ENCODE measurements around the gene RBMS3. TPM values are rescaled to one million over a fixed set of nuclear protein-coding genes. Genes with fewer than 3 reads are reported as not detected.

RBMS3 gene
- total RNA-seq, 1 experiment from 2014 or later, result 74.2 TPM

GRCh38 chr3:29777869-29778268, 497.0 kb downstream of the RBMS3 start:
- Mint-ChIP-seq H3K4me1 (ENCODE audit: insufficient read depth, unreplicated experiment) (no peaks in the 10 kb centered on the region), H3K27ac (ENCODE audit: low read depth, unreplicated experiment) (peak overlapping the region; percentile 66), H3K36me3 (ENCODE audit: insufficient read depth, unreplicated experiment) (peaks cover 6% of the 10 kb centered on the region), H3K27me3 (ENCODE audit: insufficient read depth, unreplicated experiment) (no peaks in the 10 kb centered on the region), H3K9me3 (ENCODE audit: unreplicated experiment) (no peaks in the 10 kb centered on the region), H3K4me3 (ENCODE audit: unreplicated experiment) (no peak overlapping the region)
- TF ChIP-seq CTCF (IDR thresholded peaks at IDR 0.05; ENCODE audit: unreplicated experiment), result no peak
- POLR2A ChIA-PET, result no interaction called here
- no peak for DNase-seq (ENCODE audit: unreplicated experiment)
- CTCF ChIA-PET, result no interaction called here
- BruUV-seq (replicated peaks), result no TSS peak
- intact Hi-C loops (cut with micrococcal nuclease), result no loop called here

- no peaks in the 10 kb centered on the region for H3K27me3 Mint-ChIP-seq (ENCODE audit: insufficient read depth, unreplicated experiment)
- DNase-seq (ENCODE audit: unreplicated experiment), result no peak
- ChIA-PET CTCF (interaction anchor here (1.1 kb wide), 1 partner anchor 874 kb away, joined by 3 read pairs; no protein-coding TSS in a partner anchor), POLR2A (no interaction called here)
- no peaks in the 10 kb centered on the region for H3K9me3 Mint-ChIP-seq (ENCODE audit: unreplicated experiment)
- peaks cover 16% of the 10 kb centered on the region for H3K36me3 Mint-ChIP-seq (ENCODE audit: insufficient read depth, unreplicated experiment)
- H3K4me1 Mint-ChIP-seq (ENCODE audit: insufficient read depth, unreplicated experiment), result no peaks in the 10 kb centered on the region
- intact Hi-C loops (cut with micrococcal nuclease), result no loop called here
- no peak for TF ChIP-seq CTCF (IDR thresholded peaks at IDR 0.05; ENCODE audit: unreplicated experiment)
- H3K27ac Mint-ChIP-seq (ENCODE audit: low read depth, unreplicated experiment), result no peak overlapping the region
- H3K4me3 Mint-ChIP-seq (ENCODE audit: unreplicated experiment), result no peak overlapping the region
- BruUV-seq (replicated peaks), result no TSS peak
Measured at GRCh38 chr3:29789686-29790085, 508.8 kb downstream of the RBMS3 start.

DNA sequence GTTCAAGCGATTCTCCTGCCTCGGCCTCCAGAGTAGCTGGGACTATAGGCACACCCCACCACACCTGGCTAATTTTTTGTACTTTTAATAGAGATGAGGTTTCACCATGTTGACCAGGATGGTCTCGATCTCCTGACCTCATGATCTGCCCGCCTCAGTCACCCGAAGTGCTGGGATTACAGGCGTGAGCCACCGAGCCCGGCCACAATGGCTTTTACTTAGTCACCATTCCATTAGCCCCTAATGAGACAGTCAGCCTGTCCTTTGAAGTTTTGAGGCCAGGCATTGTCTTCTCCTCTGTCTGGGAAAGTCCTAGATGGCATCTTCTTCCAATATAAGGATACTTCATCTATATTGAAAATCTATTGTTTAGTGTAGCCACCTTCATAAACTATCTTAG, 515.9 kb downstream of the RBMS3 start:
- no TSS peak for BruUV-seq (replicated peaks)
- POLR2A ChIA-PET, result interaction anchor here (0.6 to 0.9 kb wide), 2 partner anchors 9 to 1268 kb away, joined by 3 read pairs; no protein-coding TSS in a partner anchor

DNA sequence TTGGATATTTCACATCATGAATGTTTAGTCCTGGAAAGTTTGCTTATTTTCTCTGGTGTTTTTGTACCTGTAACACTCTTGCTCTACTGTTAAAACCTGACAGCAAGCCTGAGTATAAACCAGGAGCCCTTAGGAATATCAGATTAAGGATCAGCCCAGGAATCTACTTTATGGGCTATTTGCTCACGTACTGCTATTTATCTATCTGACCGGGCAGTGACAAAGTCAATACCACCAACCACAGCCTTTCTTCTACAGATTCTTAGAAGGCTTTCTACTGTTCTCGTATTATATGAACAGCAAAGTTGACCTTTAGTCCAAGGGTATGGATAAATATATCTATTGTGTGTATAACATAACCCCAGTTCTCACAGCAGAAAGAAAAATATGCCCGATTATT, 521.2 kb downstream of the RBMS3 start:
- no peak overlapping the region for H3K27ac Mint-ChIP-seq (ENCODE audit: low read depth, unreplicated experiment)
- intact Hi-C loops (cut with micrococcal nuclease), result no loop called here
- H3K4me3 Mint-ChIP-seq (ENCODE audit: unreplicated experiment), result no peak overlapping the region
- CTCF ChIA-PET, result no interaction called here
- no peak for TF ChIP-seq CTCF (IDR thresholded peaks at IDR 0.05; ENCODE audit: unreplicated experiment)
- no peaks in the 10 kb centered on the region for H3K27me3 Mint-ChIP-seq (ENCODE audit: insufficient read depth, unreplicated experiment)
- no peak for DNase-seq (ENCODE audit: unreplicated experiment)
- no TSS peak for BruUV-seq (replicated peaks)
- H3K36me3 Mint-ChIP-seq (ENCODE audit: insufficient read depth, unreplicated experiment), result no peaks in the 10 kb centered on the region
- H3K4me1 Mint-ChIP-seq (ENCODE audit: insufficient read depth, unreplicated experiment), result no peaks in the 10 kb centered on the region
- H3K9me3 Mint-ChIP-seq (ENCODE audit: unreplicated experiment), result no peaks in the 10 kb centered on the region
- POLR2A ChIA-PET, result no interaction called here

More for the DNA sequence above, 515.9 kb downstream of the RBMS3 start:
- intact Hi-C loops (cut with micrococcal nuclease), result no loop called here
- H3K27ac Mint-ChIP-seq (ENCODE audit: low read depth, unreplicated experiment), result no peak overlapping the region
- no peaks in the 10 kb centered on the region for H3K9me3 Mint-ChIP-seq (ENCODE audit: unreplicated experiment)
- no peaks in the 10 kb centered on the region for H3K4me1 Mint-ChIP-seq (ENCODE audit: insufficient read depth, unreplicated experiment)
- CTCF ChIA-PET, result no interaction called here
- H3K4me3 Mint-ChIP-seq (ENCODE audit: unreplicated experiment), result no peak overlapping the region
- no peaks in the 10 kb centered on the region for H3K27me3 Mint-ChIP-seq (ENCODE audit: insufficient read depth, unreplicated experiment)
- no peak for DNase-seq (ENCODE audit: unreplicated experiment)
- H3K36me3 Mint-ChIP-seq (ENCODE audit: insufficient read depth, unreplicated experiment), result peaks cover 6% of the 10 kb centered on the region
- TF ChIP-seq CTCF (IDR thresholded peaks at IDR 0.05; ENCODE audit: unreplicated experiment), result no peak

All from MCF 10A (cell line).